Stimulated activated CD4-positive, alpha-beta T cell treated with anti-CD3 and anti-CD28 coated beads, Interleukin-15, amount 100 ng/mL, for 48 hours (primary cell): ENCODE measurements around the gene FBXL12.
A peak's percentile ranks its signal among the peaks of the same experiment; 100 is the strongest.
"Not testable (repeated sequence)": the region's sequence is repeated elsewhere in the genome, so short reads cannot be mapped to it uniquely, and the experiment has no call there.

Source experiments
- DNase-seq, 2 donors: peaks; one replicate each; pipeline ENCODE4 v3.0.0-alpha.2; 2020; ENCODE audit warnings: low read depth in 2 of 2

Gene FBXL12, protein sequence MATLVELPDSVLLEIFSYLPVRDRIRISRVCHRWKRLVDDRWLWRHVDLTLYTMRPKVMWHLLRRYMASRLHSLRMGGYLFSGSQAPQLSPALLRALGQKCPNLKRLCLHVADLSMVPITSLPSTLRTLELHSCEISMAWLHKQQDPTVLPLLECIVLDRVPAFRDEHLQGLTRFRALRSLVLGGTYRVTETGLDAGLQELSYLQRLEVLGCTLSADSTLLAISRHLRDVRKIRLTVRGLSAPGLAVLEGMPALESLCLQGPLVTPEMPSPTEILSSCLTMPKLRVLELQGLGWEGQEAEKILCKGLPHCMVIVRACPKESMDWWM

DNA sequence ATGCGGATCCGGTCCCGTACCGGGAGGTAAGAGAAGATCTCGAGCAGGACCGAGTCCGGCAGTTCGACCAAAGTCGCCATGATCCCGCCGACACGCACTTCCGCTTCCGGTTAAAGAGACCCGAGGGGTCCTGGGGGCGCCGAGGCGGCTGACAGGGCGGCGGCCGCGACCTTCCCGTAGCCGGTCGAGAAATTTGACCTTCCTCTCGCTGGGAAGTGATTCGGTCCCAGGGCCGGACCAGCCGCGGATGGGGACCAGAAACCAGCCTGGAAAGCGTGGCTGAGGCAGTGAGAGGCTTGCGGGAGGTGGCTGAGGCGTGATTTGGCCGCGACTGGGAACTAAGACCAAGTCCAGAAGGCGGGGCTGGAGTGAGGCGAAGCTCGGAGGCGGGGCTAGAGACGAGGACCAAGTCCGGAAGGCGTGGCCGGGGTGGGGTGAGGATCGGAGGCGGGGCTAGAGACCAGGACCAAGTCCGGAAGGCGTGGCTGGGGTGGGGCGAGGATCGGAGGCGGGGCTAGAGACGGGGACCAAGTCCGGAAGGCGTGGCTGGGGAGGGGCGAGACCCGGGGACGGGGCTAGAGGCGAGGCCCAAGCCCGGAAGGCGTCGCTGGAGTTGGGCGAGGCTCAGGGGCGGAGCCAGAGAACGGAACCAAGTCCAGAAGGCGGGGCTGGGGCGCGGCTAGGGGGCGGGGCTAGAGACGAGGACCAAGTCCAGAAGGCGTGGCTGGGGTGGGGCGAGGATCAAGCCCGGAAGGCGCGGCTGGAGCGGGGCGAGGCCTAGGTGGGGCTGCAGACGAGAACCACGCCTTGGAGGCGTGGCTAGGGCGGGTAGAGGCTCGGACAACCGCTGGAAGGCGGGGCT, at the start of gene FBXL12:
FBXL12 (minus strand) TSS at position 346 of the 862 bp plus-strand sequence; CDS start at position 80, 266 bp downstream.
- peak; percentile 100 for DNase-seq

DNA sequence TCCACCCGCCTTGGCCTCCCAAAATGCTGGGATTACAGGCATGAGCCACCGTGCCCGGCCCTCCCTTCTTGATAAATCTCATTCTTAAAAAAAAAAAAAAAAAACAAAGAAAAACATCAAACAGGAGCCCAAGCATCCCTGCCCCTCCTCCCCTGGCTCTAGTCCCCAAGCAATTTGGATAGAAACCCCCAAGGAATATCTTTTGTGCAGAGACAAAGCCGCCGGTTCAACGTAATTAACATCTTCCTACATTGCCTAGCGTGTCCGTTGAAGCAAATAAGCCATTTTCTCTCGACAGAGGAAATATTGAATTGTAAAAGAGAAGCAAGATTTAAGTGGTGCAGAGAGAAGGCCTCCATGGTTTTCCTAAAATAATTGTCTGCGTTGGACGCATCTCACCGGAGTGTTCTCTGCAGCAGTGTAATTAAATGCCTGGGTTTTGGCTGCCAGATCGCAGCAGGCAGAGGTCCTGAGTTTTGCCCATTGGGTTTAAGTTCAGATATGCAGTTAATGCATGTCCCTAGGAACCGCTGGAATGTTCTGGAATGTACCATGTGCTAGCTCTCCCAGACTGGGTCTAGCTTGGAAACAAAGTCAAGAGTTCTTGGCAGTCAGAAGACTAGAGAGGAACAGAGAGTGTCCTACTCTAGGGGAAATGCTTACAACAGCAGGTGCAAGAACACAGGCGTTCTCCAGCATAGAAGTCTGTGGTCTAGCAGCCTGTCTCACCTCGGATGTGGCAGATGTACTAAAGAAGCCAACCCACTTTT, 47.0 kb upstream of the FBXL12 start:
- DNase-seq: no peak

DNA sequence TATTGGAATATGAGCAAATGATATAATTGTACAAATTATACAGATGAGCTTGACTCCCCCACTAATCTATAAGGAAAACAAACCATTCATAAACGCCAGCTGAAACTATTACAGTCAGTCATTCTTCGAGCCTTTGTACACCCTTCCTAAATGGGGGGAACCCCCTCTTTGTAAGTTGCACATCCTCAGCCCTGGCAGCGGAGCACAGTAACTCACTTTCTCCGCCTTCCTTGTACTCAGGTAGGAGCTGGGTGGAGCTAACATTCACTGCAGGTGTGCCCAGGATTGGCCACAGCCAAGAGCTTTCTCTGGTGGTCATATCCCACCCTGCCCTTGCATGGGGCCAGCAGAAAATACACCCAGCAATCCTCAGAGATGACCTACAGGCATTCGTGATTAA, 44.9 kb upstream of the FBXL12 start:
- DNase-seq: no peak

DNA sequence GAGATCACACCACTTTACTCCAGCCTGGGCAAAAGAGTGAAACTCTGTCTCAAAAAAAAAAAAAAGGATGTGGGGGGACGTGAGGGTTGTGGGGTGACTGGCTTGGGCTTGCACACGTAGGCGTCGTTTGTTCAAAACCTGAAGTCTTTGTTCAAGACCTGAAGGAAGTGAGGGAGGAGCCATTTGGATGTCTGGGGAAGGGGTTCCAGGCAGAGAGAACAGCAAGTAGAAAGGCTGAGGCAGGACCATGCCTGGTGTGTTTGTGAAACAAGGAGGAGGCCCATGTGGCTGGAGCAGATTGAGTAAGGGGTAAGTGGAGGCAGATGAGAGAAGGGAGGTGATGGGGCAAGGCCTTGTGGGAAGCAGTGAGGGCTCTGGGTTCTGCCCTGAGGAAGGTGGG, 44.1 kb upstream of the FBXL12 start:
- DNase-seq: no peak

DNA sequence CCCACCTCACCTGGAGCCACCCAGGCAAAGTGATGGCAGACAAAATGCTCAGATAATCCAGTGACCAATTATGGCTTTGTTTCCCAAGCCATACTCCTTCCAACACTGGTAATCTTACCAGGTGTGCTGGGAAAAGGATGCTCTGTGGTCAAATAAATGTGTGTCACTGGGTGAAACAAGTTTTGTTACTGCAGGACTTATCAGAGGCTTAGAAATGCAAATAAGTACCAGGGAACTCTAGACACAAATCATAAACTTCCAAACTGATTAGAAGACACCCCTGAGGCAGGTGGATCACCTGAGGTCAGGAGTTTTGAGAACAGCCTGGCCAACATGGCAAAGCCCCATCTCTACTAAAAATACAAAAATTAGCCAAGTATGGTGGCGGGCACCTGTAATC, 42.6 kb upstream of the FBXL12 start:
- no peak for DNase-seq

DNA sequence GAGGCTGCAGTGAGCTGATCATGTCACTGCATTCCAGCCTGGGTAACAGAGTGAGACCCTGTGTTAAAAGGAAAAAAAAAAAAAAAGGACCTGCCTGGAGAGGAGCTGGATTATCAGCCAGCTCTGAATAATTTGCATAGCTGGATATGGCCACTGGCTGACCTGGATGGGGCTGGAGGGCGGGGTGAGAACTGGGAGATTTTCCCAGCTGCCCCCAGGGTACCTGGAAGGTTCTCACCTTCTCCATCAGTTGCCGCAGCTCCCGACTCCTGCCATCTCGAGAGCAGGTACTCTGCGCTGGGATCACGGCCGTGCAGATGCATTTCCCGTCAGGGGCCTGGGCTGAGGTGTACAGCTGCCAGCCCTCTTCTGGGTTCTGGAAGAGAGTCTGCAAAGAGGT, 41.5 kb upstream of the FBXL12 start:
- DNase-seq: no peak

DNA sequence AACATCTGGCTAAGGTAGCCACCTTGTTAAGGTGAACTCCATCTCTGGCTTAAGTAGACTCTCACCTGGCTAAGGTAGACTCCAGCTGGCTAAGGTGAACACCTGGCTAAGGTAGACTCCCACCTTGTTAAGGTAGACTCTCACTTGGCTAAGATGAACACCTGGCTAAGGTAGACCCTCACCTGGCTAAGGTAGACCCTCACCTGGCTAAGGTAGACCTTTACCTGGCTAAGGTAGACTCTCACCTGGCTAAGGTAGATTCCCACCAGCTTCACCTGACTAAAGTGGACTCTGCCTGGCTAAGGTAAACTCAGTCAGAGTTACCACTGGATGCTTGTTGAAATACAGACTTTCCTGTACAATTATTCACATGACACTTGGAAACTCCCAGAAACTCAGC, 39.9 kb upstream of the FBXL12 start:
- no peak for DNase-seq

DNA sequence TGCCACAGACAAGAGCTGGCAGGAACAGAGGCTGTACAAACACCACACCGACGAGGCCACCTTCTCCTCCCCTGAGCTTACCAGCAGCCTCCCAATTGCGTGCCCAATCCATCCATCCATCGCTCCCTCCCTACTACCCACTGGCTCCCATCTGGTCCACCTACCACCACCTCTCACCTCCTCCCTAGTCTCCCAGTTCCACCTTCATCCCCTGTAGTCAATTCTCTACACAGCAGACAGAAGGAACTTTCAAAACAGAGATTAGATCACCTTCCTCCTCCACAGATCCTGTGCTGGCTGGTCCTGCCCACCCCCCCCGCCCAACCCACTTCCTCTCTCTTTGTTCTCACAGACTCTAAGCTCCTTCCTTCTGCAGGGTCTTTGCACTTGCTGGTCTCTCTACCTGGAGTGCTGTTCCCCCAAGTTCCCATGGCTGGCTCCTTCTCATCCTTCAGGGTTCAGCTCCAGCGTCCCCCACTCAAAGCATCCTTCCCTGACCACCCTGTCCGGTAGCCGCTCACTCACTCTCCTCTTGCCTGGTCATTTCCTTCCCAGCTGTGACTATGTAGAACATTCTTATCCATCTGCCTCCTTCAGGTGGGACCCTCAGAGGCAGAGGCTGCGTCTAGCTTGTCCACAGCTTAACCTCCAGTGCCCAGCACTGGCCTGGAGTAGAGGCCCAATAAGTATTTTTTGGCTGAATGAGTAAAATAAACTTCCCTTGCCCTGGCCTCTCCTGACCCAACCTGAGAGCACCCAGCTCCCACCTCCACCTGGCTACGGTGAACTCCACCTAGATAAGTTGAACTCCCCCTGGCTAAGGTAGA, 39.3 kb upstream of the FBXL12 start:
- DNase-seq: no peak

DNA sequence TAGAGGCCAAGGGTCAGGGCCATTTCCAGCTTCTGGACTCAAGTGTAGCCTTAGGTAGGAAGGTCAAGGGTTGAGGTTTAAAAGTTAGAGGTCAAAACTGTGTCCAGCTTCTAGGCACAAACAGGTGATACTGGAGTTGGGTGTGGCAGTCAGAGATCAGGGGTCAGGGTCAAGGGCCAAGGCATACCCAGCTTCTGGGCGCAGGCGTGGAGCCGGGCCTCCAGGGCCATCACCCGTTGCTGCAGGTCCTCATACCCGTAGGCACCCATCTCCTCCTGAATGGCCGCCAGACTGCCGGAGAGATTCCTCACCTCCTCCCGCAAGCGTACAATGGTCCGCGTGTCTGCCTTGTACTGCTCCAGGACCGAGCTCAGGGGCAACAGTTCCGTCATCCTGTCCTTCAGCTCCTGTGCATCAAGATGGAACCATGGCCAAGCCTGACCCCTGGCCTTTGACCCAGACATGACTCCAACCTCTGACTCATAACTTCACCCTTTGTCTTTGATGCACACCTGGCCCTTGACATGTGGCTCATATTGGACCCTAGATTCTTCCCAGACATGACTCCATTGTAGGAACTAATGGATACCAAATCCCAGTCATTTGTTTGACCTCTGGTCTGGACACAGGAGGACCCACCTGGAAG, 38.3 kb upstream of the FBXL12 start:
- DNase-seq: no peak

DNA sequence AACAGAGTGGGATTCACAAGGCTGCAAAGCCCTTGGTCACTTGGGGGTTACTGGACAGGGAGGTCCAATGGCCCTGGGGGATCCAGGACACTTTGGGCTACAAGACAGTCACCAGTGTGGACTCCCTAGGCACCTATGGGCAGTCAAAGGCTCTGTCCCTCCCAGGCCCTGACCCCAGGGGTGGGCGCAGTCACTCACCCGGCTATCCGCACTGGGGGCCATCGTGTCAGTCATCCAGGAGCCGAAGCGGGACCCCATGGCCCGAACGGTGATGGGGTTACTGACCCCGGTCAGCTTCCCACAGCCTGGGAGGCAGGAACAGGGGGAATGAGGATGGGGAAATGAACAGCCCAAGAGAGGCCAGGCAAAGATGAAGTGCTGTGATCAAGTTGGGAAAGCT, 37.7 kb upstream of the FBXL12 start:
- DNase-seq: no peak

DNA sequence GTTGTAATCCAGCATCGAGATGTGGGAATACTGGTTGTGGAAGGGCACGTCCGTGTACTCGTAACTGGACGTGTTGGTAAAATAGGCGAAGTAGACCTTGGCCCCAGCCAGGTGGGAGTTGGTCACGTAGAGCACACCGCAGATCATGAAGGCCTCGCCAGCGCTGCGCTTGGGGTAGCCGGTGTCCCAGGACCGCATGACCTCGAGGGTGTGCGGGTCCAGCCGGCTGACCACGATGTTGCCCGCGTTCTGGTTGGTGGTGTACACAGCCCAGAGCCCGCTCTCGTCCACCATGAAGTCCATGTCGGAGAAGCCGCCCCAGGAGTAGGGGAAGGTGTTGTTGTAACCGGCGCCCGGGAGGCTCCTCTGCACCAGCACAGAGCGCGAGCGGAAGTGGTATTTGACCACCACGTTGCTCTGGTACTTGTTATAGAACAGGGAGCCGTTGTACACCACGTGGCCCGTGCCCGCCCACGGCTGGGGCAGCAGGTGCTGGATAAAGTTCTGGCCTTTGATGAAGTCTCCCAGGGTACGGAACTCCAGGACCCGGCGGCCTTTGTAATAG, 35.5 kb upstream of the FBXL12 start:
- no peak for DNase-seq

DNA sequence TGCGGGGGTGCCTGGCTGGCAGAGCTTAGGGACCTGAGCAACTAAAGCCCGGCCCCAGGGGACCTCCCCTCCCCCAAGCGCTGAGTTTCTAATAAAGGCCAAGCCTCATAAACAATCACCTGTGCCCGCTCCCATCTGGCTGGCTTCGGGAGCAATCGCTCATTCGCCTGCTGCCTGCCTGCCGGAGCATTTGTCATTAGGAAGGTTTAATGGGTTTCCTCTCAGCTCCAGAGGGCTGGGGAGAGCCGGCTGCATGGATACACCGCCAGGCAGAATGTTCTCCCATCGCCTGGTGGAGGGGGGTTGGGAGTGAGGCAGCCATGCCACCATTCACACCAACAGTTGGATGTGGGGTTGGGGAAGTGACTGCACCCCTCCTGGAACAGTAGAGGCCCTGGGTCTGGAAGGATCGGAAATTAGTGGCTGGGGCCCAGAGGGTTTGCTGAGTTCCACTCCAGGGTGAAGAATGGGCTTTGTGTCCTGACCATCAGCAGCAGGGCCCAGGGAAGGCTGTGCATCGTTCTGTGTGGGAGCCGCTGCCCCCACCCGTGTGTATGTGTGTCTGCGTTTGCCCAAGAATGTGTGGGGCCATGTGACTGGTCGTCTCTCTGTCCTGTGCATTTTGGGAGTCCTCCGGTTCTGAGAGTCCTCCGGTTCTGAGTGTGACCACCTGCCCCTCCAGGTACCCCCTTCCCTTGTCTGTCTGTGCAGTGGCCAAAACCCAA, 31.5 kb upstream of the FBXL12 start:
- no peak for DNase-seq

DNA sequence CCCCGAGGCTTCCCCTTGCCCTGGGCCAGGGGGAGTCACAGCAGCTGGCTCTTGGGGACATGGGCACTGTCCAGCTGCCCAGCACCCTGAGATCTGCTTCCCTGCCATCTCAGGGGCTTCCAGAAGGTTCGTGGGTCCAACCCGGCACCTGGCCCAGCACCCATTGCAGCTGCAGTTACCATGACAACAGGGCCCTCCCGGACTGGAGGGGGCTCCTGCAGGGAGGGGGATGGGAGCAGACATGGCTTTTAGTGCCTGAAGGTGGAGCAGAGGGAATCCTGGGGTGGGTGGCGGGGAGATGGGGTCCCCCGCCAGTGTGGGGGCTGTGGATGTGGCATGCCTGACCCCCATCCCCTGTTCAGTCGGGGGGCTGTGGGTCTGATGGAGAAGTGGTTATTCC, 30.9 kb upstream of the FBXL12 start:
- DNase-seq: no peak

DNA sequence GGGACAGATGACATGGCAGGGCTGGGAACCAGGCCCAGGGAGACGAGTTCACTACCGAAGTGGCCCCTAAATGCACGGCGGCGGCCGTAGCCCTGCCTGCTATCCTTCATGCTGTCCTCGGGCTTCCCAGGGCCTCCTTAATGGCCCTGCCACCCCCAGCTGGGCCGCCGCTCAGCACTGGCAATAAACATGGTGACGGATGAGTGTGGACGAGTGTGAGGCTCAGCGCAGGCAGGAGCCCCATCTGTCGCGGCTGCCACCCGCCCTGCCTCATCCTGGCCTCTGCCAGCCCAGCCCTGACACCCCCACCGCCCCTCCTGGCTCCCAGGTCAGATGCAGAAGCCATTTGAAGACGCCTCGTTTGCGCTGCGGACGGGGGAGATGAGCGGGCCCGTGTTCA, 29.9 kb upstream of the FBXL12 start:
- no peak for DNase-seq

DNA sequence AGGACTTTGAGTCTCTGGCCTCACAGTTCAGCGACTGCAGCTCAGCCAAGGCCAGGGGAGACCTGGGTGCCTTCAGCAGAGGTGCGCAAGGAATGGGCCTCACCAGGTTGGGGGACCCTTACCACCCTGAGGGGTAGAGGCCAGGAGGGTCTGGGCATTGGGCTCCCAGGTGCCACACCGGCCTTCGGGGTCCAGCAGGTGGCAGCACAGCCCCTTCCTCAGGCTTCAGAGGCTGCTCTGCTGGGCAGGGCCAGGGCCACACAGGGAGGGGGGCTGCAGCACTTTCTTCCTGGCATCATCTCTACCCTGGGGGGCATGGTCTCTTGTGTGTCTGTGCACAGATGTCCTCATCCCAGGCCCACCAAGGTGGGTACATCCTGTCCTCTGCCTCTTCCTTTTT, 29.2 kb upstream of the FBXL12 start:
- no peak for DNase-seq

DNA sequence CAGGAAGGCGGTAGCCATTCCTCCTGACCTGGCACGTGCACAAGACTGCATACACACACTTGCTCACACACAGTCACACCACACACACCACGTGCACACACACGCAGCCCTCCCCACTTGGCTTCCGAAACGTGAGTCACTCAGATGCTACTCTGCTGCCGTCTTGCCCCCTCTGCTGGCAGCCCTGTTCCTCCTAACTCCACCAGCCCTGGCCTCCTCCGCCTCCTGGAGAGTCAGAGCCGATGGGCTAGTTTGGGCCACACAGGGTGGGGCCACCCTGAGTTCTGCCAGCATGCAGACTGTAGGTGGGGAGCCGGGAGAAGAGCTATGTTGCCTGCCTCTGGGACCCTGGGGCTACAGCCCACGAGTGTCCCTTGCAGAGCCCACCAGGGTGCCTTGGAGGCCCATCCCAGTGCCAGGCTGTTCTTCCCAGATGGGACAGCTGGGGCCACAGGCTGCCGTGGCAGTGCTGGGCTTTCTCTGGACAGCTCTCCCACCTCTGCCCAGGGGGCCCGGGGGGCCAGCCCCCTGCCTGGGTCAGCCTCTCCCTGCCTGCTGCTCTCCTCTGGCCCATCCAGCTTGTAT, 28.3 kb upstream of the FBXL12 start:
- peak; percentile 44 to 57 for DNase-seq

DNA sequence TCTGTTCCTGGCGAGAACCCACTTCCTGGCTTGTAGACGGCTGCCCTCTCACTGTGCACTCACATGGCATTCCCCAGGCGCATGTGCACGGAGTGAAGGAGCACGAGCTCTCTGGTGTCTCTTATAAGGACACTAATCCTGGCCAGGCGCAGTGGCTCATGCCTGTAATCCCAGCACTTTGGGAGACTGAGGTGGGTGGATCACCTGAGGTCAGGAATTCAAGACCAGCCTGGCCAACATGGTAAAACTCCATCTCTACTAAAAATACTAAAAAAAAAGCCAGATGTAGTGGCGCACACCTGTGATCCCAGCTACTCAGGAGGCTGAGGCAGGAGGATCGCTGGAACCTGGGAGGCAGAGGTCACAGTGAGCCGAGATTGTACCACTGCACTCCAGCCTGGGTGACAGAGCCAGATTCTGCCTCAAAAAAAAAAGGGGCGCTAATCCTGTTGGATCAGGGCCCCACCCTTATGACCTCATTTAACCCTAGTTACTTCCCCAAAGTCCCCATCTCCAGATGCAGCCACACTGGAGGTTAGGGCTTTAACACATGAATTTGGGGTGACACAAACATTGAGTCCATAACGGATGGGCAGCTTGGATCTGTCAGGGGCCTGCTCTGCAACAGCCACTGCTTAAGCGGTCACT, 24.9 kb upstream of the FBXL12 start:
- DNase-seq: not testable (repeated sequence)

DNA sequence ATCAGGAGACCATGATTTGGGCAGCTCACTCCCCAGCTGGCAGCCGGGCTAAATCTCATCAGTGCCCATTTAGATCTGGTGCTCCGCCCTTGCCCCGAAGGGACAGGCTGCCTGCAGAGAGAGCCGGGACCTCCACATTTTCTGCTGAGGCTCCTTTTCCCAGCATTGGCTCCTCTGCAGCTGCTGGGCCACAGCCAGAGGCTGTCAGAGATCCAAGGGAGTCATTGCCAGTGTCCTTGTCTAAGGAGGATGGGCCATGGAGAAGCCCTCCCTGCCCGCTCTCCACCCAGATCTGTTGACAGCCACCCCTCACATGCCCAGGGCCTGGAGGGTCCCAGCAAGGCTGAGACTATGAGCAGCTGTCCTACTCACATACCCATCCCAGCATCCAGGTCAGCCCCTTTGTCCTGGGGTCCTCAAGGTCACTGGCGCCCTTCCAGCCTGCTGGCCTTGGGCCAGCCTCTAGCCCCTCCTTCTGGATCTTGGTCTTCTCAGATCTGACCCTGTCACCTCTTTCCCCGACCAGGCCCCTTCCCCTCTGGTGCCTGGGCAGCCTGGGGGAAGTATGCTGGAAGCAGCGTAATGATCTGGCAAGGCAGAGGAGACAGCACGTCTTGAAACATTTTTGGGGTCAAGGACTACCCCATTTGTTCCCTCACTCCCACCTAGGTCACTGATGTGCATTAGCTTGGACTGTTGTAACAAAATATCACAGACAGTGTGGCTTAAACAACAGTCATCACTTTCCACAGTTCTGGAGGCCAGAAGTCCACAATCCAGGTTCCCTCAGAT, 24.2 kb upstream of the FBXL12 start:
- DNase-seq: no peak
